Stimulated activated naive CD4-positive, alpha-beta T cell (primary cell): Measurements from ENCODE around the gene MLX.
"Not testable (repeated sequence)": the region's sequence is repeated elsewhere in the genome, so short reads cannot be mapped to it uniquely, and the experiment has no call there.

Source experiments
- DNase-seq, 6 experiments: peaks; one replicate each; lab custom pipeline; 2025; lab: John Stamatoyannopoulos, UW

The MLX gene

DNA sequence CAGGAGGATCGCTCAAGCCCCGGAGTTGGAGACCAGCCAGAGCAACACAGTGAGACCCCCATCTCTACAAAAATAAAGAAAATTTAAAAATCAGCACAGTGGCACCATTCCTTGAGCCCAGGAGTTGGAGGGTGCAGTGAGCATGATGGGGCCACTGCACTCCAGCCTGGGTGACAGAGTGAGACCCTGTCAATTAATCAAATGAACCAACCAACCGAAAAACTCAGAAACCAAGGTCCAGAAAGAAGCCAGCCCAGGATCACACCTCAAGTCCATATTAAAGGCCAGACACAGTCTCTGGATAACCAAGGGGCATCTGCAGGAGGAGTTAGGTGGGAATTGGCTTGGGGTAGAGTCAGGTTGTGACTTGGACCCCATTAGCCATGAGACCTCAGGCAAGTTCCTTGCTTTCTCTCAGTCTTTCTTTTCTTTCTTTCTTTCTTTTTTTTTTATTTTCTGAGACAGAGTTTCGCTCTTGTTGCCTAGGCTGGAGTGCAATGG lies 11.7 kb upstream of the MLX start:
- no peak for DNase-seq

- DNase-seq, result not testable (repeated sequence)
Observed at GRCh38 chr17:42555961-42556617, 10.8 kb upstream of the MLX start.

DNA sequence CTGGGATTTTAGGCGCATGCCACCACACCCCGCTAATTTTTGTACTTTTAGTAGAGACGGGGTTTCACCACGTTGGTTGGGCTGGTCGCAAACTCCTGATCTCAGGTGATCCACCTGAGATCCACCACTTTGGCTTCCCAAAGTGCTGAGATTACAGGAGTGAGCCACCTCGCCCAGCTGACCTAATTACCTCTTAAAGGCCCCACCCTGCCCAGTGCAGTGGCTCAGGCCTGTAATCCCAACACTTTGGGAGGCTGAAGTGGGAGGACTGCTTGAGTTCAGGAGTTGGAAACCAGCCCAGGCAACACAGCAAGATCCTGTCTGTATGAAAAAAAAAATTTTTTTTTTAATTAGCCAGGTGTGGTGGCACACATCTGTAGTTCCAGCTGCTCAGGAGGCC lies 7.8 kb upstream of the MLX start:
- DNase-seq, result no peak

GRCh38 chr17:42560246-42560645 lies 6.7 kb upstream of the MLX start:
- DNase-seq, result no peak

GRCh38 chr17:42561897-42562387 lies 5.0 kb upstream of the MLX start, which contains the start of gene COASY:
TSS of gene COASY (plus strand) at chr17:42562148. CDS start at chr17:42562623, 475 bp downstream.
- DNase-seq, result peak; percentile 81 to 92 (median 84)

- DNase-seq, result no peak
Observed at GRCh38 chr17:42562388-42563142, 4.3 kb upstream of the MLX start.

DNA sequence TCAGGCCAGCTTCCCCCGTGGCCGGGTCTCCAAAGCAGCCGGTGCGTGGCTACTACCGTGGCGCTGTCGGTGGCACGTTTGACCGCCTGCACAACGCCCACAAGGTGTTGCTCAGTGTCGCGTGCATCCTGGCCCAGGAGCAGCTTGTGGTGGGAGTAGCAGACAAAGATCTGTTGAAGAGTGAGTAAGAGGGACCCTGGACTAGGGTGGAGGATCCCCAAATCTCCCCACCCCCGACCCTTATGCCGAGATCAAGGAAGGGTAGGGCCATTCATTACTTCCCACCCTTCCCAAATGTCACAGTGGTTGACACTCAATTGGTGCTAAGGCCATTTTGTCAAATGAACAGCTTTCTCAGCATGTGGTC lies 3.8 kb upstream of the MLX start:
- DNase-seq, result no peak

DNA sequence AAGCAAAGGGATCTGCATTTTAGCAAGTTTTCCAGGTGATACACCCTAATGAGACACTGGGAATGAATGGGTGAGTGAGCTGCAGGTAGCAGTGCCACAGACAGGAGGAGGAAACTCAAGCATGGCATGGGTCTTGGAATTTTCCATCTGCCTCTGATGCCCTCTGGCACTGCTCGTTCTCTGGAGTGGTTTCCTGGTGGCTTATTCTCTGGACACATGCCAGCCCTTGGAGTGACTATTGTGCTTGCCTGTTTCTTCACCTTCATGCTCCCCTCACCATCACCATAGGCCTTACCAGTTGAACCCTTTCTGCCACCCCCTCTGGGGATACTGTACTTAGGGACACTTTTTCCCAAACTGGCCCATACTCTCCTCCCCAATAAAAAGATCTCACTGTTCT lies 3.4 kb upstream of the MLX start:
- DNase-seq, result peak in 1 of 6 experiments; percentile 8

GRCh38 chr17:42563950-42564349 lies 3.0 kb upstream of the MLX start:
- no peak for DNase-seq

- no peak for DNase-seq
Observed at GRCh38 chr17:42564815-42565522, 1.9 kb upstream of the MLX start.

DNA sequence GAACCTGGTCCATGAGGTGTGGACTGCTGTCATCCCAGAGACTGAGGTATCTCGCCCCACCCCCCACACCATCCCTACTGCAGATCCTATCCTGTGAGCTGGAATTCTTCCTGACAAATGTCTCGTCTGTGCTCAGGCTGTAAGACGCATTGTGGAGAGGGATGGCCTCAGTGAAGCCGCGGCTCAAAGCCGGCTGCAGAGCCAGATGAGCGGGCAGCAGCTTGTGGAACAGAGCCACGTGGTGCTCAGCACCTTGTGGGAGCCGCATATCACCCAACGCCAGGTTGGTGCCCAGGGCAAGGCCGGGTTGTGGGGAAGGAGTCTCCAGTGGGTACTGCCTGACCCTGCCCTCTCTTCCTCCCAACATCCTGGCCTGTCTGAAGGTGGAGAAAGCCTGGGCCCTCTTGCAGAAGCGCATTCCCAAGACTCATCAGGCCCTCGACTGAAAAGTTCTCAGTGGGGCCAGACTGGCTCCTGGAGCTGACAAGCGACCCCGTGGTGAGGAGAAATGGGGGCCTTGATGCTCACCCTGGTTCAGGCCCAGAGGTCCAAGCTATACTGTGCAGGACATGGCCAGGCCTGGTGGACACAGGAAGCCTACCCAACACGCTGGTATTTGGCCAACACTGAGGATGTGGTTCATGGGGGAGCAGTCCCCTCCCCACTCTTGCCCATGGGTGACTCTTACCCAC lies 1.2 kb upstream of the MLX start:
- no peak for DNase-seq

DNA sequence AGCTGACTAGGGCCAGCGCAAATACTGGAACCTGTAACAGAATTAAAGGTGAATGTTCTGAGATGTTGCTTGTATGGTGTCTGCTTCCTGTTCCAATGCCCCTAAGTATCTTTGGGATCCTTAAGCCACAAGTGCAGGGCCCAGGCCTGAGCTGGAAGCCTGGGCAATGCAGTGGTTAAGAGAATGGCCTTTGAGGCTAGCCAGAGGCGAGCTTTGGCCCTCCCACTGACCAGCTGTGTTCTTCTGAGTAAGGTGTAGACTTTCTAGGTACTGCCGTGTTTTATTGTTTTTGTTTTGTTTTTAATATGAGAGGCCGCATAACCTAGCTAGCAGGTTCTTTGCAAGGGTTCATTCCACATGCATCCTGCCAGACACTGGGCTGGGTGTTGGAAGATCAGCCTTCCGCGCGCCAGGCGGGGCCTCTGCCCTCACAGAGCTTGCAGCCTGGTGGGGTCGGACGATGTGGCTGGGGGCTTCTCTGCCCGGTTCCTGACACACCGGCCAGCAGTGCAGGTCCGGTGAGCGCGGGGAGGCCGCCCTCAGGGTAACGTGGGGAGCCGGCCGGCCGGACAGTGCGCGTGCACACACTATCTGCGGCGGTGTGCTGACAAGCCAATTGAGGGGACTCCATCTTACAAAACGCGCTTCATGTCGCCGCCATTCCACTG lies 551 bp upstream of the MLX start:
- DNase-seq, result no peak

DNA sequence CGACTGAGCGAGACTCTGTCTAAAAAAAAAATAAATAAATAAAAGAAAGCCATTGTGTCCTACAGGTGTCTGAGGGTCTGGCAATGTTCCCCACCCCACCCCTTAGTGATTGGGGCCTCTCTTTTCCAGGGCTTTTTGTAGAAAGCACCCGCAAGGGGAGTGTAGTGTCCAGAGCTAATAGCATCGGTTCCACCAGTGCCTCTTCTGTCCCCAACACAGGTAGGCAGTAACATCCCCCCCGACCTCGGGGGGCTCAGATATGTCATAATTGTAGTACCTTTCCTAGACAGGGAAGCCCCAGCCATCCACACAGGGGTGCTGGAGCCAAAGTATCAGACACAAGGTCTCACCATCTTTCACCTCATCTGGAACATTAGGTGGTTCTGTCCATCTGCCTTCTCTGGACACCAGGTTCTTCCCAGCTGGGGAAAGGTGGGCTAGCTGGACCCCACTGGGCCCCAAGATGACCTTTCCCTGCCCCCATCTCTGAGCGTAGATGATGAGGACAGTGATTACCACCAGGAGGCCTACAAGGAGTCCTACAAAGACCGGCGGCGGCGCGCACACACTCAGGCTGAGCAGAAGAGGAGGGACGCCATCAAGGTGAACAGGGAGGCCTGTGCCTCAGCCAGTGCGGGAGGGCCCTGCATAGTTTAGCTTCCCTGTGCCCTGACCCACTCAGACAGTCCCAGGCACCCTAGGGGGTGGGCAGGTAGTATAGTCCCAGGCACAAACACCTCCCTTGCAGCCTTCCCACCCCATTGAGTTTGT lies 1.6 kb downstream of the MLX start:
- DNase-seq, result no peak

- no peak for DNase-seq
Observed at GRCh38 chr17:42571435-42572225, 4.7 kb downstream of the MLX start.

DNA sequence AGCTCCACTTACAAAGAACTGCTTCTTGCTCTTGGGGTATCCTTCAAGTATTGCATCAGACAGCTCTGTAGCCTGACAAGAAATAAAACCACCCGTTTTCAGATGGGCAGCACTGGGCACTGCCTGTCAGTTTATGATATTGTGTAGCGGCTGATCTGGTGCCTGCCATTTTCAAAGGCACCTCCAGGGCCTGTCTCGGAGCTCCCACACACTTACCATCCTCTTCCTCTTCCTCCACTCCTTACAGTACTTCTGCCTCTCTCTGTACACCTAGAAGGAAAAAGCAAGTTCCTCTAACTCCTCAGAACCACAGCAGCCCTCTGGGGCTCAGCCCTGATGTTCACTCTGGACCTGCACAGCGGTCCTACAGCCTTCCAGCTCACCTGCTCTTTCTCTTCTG lies 6.2 kb downstream of the MLX start:
- no peak for DNase-seq

DNA sequence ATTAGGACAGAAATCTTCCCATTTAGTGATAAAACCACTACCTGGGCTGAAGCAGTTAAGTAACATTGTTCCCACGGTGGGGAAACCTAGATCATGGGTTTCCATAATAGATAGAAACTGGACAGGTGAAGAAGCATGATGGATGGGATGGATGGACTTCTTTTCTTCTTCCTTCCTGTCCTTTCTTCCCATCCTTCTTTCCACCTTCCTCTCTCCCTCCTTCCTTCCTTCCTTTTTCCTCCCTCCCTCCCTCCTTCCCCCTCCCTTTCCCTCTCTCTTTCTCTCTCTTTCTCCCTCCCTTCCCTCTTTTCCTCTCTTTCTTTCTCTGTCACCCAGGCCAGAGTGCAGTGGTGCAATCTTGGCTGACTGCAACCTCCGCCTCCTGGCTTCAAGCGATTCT lies 7.6 kb downstream of the MLX start:
- DNase-seq, result no peak

DNA sequence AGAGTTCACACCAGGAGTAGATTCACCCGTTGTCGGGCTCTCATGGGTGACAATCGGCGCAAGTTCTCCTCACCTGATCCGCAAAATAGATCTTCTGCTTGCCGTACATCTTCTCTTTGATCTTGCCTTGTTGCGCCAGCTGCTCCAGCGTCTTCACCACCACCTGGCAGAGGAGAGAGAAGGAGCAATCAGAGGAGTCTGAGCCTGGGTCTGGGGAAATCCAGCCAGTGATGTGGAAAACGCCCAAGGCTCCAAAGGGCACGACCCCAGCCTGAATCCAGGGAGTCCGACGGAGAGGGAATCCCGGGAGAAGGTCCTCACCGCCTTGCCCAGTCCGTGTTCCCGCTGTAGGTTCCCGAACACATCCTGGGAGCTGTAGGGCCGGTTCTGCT lies 10.2 kb downstream of the MLX start:
- no peak for DNase-seq

DNA sequence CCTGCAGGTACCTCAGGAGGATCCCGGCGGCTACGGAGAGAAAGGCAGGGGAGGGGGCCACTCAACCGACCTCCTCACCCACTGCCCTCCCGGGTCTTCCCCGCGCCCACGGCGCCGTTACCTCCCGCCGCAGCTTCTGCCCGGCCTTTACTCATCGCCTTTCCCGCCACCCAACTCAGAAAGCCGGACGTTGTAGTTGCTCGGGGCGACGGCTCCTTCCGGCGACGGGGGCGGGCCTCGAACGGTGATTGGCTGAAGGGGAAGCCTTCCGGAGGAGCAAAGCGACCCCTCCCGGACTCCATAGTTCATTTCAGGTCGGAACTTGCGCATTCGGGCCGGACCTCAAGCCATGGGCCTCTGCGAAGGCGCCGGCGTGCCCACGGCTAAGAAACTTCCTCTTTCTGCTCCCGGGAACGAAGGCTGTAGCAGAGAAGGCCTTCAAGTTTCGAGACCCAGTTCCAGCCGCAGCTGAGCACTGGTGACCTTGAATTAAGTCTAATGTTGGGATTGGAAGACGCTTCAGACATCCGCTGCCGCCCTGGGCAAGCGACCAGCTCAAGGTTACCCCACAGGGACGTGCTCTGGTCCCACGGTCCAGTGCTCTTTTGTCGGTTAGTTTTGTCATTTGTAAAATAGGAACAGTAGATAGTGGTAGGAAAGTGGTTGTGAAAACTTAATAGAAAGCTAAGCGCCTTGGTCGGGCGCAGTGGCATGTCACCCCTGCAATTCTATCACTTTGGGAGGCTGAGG lies 10.8 kb downstream of the MLX start, which contains the start of gene PSMC3IP:
PSMC3IP (minus strand) TSS at position 198 of the 750 bp plus-strand sequence; CDS start at position 155, 43 bp downstream.
- peak; percentile 75 to 88 (median 82) for DNase-seq

DNA sequence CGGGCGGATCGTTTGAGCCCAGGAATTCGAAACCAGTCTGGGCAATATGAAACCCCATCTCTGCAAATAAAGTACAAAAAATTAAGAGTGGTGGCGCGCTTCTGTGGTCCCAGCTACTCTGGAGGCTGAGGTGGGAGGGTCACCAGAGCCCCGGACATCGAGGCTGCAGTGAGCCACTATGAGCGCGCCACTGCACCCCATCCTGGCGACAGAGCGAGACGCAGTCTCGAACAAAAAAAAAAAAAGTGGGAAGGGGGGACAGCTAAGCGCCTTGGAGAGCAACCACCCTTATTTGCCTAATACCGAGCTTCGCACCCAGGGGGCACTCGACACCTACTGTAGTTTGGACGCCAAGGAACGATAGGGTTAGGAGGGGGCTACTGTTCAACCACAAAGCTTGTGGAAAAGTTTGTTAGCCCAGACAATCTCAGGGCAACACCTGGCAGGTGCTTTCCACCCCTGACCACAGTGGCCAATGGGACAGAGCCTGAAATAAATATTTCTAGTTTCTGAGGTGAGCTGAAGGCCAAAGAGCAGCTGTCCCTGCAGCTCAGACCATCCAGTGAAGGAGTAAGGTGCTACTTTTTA lies 11.5 kb downstream of the MLX start:
- peak; percentile 46 to 66 (median 59) for DNase-seq
